GM19395 (cell line): ENCODE data around the gene DUSP10.

Experiments
- ATAC-seq: cut with Tn5 transposase; IDR thresholded peaks from one replicate; pipeline ENCODE4 v1.9.1; 2021; ENCODE audit warnings: mild to moderate bottlenecking, moderate library complexity; ENCODE audit not compliant: unreplicated experiment

Gene DUSP10

DNA sequence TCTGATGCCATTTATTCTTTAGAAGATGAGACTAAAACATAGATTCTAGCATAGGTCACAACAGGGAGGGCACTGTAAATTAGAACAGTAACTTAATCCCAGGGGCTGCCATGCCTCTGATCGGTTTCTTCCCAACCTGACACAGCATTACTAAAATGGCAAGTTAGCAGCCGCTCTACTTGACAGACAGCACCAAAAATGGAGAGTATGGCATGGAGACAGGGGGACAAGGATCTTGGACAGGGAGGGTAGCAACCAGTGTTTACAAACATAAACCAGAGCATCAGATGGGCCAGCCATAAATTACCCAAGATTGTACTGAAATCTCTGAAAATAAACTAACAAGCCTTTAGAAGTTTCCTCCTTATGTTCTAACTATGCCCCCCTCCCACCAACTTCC is 5.9 kb downstream of the DUSP10 start:
- no peak for ATAC-seq

DNA sequence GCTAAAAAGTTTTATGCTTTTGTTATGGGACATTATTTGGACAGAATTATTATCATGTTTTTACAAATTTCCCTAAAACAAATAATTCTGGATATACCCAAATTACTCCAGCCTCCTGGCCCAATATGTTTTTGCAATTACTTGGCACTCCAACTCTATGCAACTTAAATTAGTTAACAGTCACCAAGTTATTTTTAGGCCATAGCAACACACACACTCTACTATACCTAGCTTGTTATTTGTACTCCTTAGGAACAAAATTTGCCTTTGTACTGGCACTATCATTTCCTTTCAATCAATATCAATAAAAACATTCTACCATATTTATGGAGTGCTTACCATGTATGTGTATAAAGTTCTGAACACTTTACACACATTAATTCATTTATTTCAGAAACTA is 7.7 kb downstream of the DUSP10 start:
- ATAC-seq, result no peak

DNA sequence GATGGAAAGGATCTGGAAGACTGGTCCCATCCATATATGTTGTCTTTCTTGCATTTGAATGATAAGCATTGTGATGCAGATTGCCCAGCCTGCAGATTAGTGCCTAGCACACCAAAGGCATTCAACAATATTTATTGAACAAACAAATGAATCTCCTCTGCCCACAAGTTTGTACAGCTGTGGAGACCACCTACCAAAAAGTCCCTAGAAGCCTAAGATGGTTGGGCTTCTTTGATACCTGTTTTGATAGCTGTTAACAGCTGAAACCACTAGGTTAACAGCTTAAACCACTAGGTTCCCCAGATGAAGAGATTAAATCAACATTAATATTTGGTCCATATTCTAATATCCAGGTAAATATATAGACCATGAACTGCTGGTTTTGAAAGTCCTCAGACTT is 9.8 kb downstream of the DUSP10 start:
- ATAC-seq, result no peak

DNA sequence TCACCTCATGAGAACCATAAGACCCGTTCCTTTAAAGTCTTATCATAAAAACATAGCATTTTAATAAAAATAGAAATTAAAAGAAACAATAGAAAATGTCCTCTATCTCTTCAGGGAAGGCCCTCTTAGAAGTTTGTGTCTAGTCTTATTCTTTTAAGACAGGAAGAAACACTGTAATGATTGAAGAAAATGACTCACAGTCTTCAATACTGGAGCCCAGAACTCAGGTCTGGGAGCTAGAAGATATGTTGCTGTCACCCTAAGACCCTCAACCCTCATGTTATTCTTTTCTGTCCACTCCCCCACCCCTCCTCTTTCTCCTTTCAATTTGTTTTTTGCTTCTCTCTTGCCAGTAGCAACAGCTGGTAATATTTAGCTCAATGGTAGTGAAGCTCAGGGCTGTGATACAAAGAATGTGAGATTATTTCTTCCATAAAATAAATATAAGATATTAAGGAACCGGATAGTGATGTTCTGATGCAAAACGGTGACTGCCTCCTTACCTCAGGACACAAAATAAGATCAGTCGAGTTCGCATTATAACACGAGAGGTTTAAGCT is 12.0 kb downstream of the DUSP10 start:
- ATAC-seq, result no peak

DNA sequence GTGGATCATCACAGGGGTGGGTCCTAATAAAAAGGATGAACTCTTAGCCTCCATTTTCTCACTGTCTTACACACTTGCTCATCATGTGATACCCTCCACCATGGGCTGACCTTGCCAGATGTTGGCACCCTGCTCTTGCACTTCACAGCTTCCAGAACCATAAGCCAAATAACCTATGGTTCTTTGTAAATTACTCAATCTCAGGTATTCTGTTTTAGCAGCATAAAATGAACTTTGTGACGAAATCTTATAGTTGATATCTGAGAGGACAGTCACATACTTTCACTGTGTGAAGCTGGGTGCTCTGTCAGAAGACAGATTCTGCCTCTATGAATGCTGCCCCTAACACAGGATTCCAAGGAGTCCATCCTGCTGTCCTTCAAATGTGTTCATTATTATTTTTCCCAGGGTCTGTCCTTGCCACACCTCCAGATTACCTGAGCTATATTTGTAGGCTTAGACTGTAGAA is 13.8 kb downstream of the DUSP10 start:
- ATAC-seq, result no peak

DNA sequence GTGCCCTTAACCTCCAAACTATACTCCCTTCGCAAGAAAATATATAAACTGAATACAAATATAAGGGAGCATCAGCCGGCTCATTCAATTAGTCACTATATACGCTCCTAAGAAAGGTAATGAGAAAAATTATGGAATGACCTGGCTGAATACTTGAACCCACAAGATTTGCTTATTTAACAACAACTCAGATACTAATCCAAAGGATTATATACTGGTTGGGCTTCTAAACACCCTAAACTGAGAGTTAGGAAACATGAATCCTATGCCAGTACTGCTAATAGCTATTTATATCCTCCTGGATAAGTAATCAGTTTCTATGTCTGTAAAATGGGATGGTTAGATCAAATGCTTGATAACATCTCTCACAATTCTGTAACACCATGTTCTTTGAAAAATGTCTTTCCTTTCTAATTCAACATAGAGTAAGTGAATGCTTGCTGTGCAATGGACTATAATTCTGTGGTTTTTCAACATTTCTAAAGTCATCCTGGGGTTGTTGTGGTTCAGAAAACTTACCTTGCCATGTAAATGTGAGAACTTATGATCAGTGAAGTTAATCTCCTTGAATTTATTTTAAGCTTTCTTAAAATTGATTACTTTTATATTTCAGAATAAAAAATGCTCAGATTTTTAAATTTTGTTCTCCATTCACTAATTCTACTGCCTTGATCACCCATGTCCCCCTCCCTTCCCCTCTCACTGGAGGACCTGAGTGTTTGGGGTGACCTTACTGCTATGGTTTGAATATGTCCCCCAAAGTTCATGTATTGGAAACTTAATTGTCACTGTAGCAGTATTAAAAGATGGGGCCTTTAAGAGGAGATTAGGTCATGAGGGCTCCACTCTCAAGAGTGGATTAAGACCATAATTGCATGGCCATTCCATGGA is 14.5 kb downstream of the DUSP10 start:
- no peak for ATAC-seq

DNA sequence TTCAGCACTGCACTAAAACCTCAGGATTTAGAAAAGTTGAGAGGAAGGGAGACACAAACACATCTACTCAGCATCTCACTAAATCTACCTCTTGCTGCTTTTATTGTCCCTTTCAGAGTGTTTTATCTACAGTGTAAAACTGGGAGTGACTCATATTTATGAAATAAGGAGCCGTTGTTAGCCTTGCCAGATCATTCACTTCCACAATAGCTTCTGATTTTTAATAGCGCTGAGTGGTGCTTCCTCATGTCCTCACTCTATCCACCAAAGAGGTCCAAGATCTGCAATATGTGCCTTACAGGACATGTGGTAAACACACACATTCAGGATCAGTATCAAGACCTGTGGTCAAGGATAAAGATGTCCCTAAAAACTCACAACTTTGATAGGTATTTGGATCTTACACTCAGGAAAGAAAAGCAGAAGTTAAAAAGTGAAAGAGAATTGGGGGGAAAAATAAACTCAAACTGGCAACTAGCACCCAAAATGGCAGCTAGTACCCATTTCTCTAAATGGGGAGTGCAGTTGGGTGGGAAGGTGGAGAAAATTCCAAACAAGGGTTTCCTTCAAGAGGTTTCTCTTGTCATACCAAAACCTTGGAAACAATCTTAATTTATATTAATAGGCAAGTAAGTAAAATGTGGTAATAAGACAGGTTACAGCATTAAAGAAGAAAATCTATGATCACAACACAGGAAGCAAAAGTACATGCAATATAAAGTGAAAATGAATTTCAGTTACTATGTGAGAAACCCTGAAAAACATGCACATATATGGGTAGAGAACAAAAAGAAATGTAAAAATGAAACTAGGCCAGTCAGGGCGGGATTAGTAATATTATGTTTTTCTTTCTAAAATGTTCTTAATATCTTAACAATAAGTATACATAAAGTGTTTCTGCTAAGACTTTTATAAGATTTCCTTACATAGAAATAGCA is 15.9 kb downstream of the DUSP10 start:
- peak; percentile 69 for ATAC-seq

DNA sequence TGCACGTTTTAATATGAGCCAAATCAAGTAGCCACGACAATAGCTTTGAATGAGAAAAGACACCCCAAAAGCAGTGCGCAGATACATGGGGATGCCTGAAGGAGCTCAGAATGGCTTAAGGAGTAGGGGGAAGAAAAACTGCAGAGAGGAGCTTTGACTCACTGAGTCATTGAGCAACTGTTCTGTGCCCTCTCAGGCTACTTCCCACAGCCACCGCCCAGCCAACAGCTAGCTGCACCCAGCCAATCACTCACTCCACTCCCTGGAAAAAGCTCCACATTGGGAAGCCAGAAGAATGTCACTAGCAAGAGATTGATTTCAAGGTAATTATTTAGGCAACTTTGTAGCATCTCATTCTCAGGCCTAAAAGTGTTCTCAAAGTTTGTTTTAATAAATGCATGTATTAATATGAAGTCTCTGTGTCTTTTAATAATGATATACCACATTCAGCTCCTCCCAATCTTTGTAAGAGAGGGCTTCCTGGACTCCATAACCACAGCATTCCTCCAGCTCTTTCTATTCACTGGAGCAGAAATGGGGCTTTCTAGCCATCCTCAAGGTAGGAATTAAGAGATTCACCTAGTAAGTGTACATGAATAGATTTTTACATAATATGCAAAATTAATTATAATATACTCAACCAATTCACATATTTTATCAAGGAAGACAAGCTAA is 16.8 kb downstream of the DUSP10 start:
- no peak for ATAC-seq

DNA sequence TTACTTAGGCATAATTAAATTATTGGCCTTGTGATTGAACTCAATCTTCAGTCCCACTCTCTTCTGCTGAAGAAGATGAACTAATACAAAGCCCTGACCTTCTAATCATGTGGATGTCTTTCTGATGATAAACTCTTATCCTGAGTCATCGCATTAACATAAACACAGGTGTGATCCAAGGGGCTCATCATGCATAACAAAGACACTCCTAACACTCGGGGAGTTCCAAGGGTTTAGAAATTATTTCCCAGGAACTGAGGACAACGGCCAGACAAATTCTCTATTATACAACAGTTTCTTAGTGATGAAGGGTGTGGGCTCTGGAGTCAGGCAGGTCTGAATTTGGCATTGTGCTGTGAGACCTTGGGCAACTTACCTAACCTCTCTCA is 18.0 kb downstream of the DUSP10 start:
- no peak for ATAC-seq

DNA sequence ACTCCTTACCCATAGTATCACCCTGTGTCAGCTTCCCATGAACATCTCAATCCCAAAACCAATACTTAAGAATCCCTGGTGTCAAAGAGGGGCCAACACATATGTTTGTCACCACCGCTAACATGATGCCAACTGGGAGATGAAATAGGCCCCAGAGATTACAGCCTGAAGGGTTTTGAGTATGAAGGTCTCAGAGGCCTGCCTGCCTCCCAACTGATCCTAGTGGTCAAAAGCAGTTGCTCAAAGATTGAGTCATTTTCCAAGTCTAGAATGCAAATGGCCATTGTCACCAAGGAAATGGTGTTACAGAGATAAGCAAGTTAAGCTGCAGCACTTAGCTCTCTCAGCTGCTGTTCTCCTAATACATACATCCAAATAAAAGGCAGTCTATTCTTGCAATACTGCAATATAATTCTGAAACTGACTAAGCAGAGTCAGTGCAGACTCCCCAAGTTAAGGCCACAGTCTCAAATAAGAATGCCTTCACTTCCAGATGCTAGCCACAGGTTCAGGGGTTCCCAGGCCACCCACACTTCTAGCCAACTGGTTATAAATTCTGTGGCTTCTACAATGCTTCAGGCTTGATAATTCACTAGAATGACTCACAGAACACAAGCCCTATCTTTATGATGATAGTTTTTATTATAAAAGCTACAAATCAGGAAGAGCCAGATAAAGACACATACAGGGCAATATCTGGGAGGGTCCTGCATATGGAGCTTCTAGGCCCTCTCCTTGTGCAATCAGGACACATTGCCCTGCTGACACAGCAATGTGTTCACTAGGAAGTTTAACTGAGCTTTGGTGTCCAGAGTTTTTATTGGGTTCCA is 18.7 kb downstream of the DUSP10 start:
- ATAC-seq, result no peak

DNA sequence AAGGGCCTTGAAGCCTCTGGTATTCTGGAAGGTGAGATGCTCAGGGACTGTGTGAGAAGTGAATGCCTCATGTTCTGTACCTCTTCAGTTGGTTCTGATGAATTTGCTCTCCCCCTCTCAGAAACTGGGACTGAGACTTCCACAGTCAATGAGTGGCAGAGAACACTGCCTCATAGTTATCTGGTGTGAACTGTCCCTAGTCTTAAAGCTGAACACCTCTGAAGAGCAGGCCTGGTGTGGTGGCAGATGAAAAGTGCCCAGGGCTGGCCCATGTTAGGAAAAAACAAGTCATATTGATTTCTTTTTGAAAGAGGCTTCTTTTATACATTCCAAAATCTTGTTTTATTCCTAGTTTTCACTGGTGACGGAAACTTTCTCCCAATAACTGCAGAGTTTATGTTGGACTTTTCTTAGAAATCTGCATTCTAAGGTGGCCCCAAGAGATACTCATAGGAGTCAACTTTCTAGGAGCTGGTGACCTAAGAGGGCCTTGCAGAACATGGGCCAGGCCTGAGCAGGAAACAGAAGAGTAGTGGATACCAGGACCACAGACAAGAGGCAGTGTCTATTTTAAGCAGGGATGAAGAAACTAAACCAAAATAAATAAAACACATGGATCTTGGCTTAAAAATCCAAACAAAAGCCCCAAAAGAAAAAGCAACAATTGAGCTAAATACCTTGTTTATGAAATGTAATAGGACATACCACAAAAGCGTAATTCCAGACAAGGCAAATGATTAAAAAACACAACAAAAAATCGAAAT is 19.5 kb downstream of the DUSP10 start:
- ATAC-seq, result no peak

DNA sequence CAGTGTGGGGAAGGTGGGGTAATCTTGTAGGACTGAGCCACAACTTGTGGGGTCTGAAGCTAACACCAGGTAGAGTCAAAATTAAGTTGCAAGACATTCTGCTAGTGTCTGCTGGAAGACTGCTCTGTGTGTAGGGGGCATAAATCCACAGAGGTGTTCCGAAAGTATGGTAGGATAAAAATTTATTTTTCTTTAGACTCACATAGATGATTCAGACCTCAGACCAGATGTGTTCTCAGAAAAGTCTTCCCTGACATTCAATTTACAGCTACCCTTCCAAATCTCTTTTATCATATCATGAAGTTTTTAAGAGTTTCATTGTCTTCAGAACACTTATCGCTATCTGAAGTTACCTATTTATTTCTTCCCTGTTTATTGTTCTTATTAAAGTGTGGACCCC is 21.3 kb downstream of the DUSP10 start:
- no peak for ATAC-seq

DNA sequence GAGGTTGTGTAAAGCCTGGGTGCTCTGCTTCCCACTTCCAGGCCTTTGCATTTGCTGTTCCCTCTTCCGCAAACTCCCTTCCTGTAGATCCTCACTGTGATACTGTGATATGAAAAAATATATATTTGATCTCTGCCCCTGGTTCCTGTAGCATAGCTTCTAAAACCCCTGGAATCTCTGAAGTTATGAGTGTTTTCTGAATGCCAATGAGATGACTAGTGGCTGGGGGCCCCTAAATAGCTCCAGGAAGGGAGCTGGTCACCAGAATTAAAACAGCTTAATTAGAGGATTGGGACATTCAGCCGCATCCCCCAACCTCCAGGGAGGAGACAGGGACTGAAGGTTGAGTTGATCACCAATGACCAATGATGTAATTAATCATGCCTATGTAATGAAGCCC is 21.9 kb downstream of the DUSP10 start:
- ATAC-seq, result no peak

DNA sequence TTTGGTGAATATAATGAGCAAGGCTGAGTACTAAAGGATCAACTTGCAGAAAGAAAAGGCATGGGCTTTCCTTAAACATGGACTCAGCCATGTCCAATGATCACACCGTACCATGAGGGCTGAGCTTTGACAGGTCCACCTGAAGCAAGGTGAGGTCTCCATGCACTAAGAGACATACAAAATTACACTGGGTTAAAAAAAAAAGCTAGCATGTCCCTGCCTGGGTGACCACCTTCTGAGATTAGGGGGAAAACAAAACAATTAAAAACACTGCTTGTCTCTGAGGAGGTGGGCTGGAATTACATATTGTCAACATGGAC is 22.7 kb downstream of the DUSP10 start:
- no peak for ATAC-seq

DNA sequence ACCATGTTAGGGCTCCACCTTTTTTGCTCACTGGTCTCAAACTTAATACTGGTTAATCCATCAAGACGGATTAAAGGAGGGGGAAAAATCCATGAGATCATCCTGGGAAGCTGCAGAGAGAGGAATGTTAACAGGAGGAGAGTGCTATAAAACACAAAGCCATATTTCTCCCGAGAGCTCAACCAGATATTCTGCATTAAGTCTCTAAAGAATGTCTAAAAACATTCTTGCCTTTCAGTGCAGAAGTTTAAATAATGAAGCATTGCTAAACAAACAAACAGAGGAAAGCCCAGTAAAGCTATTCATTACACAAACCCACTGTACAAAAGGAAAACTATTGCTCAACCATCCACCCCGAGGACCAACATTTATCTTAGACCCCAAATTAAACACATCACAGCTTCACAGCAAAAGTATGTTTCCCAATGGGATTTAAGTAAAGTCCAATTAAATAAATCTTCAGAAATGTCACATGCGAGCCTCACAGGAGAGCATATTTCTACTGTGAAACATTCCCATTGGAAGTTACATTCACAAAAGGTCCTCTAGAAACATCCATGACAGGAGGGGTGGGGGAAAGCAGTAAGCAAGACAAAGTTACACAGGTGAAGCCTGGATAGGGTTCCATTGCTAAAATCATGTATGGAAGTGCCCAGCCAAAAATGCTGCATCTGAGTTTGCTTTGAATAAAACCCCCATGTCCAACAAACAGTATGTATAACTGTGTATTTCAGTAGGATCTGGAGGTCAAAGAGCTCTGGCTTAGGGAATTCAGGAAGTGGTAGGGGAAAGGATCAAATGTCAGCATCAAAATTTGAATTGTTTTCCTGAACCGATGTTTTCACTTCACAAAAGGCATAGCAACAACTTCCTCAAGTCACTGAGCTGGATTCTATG is 23.3 kb downstream of the DUSP10 start:
- ATAC-seq, result no peak

DNA sequence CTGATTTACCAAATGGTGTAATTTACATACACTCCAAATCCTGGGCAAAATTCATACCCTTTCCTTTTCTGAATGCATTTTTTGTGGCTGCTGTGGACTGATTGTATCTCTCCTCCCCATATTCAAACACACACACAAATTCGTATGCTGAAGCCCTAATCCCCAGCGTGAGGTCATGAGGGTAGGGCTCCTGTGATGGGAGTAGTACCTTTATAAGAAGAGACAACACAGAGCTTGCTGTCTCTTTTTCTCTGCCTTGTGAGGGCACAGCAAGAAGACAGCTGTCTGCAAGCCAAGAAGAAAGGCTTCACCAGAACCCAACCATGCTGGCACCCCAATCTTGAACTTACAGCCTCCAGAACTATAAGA is 24.4 kb downstream of the DUSP10 start:
- ATAC-seq, result no peak

DNA sequence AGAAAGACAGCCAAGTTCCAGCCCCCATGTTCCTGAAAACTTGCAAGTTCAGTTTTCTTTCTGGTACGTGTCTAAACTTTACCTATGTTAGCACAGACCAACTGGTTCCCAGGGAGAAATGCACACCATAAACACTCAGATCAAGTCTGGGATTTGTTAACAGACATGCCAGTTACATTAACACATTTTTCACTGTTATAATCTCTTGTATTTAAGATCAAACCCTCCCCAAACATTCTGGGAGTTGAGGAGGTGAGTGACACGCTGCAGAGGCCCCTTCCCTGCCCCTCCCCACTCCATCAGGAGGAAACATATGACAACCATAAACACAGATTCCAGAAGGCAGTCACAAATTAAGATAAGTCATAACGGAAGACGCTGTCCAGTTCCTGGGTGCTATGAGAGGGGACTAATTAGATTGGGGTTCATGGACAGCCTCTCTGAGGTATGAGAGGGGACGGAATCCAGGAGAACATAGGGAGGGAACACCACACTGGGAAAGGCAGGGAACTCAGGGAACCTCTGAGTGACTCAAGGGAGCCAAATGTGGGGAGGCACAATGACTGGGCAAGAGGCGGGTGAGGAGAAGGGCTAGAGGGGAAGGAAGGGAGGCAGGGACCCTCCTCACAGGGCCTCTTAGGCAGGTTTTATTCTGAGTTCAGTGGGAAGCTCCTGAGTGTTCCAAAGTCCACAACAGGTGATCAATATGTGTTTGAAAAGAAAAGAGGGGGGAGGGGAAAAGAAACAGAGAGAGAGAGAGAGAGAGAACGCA is 25.0 kb downstream of the DUSP10 start:
- ATAC-seq, result no peak
